ENCODE data around the gene COPS7A.
A peak's percentile ranks its signal among the peaks of the same experiment; 100 is the strongest.

Gene COPS7A

DNA sequence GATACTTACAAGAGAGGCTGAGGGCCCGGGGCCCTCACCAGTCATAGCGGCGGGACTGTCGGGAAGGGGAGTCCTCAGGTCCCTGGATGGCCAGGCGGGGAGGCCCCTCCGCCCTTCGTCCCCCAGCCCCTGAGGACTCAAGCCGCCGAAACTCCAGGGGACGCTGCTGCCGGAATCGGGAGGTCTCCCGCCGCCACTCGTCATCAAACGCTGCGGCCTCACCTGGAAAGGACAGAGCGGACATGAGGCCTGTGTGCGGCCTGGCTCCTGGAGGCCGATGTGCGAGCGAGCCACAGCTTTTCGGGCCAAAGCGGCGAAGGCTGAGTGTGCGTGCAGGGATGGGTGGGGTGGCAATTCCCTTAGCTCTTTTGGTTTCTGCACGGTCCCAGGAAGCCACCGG is 24.9 kb downstream of the COPS7A start:
- TF ChIP-seq ZNF585B (tag by site-specific recombination; IDR thresholded peaks at IDR 0.05) (no peak), MYNN (tag by site-specific recombination; IDR thresholded peaks at IDR 0.05; ENCODE audit: borderline replicate concordance) (no peak), ZBTB21 (tag by site-specific recombination; IDR thresholded peaks at IDR 0.05) (no peak), GFI1B (tag by site-specific recombination; IDR thresholded peaks at IDR 0.05) (no peak), ZNF621 (tag by site-specific recombination; IDR thresholded peaks at IDR 0.05) (no peak), YY1 (tag by site-specific recombination; IDR thresholded peaks at IDR 0.05) (no peak), ZNF777 (tag by site-specific recombination; IDR thresholded peaks at IDR 0.05; ENCODE audit: borderline replicate concordance) (no peak), GLI2 (tag by site-specific recombination; IDR thresholded peaks at IDR 0.05; ENCODE audit: borderline replicate concordance, low read depth) (no peak)
- TF ChIP-seq, protein P1, sequence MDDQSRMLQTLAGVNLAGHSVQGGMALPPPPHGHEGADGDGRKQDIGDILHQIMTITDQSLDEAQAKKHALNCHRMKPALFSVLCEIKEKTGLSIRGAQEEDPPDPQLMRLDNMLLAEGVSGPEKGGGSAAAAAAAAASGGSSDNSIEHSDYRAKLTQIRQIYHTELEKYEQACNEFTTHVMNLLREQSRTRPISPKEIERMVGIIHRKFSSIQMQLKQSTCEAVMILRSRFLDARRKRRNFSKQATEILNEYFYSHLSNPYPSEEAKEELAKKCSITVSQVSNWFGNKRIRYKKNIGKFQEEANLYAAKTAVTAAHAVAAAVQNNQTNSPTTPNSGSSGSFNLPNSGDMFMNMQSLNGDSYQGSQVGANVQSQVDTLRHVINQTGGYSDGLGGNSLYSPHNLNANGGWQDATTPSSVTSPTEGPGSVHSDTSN (CRISPR knock-in tag; IDR thresholded peaks at IDR 0.05), result no peak
- TF ChIP-seq, protein P2, sequence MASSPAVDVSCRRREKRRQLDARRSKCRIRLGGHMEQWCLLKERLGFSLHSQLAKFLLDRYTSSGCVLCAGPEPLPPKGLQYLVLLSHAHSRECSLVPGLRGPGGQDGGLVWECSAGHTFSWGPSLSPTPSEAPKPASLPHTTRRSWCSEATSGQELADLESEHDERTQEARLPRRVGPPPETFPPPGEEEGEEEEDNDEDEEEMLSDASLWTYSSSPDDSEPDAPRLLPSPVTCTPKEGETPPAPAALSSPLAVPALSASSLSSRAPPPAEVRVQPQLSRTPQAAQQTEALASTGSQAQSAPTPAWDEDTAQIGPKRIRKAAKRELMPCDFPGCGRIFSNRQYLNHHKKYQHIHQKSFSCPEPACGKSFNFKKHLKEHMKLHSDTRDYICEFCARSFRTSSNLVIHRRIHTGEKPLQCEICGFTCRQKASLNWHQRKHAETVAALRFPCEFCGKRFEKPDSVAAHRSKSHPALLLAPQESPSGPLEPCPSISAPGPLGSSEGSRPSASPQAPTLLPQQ (tag by site-specific recombination; IDR thresholded peaks at IDR 0.05), result no peak
- TF ChIP-seq, protein P3, sequence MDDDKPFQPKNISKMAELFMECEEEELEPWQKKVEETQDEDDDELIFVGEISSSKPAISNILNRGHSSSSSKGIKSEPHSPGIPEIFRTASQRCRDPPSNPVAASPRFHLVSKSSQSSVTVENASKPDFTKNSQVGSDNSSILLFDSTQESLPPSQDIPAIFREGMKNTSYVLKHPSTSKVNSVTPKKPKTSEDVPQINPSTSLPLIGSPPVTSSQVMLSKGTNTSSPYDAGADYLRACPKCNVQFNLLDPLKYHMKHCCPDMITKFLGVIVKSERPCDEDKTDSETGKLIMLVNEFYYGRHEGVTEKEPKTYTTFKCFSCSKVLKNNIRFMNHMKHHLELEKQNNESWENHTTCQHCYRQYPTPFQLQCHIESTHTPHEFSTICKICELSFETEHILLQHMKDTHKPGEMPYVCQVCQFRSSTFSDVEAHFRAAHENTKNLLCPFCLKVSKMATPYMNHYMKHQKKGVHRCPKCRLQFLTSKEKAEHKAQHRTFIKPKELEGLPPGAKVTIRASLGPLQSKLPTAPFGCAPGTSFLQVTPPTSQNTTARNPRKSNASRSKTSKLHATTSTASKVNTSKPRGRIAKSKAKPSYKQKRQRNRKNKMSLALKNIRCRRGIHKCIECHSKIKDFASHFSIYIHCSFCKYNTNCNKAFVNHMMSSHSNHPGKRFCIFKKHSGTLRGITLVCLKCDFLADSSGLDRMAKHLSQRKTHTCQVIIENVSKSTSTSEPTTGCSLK (tag by site-specific recombination; IDR thresholded peaks at IDR 0.05), result no peak
- H3K27ac ChIP-seq (ENCODE audit: extremely low read depth, low read depth, low read length), result no peak overlapping the region
- ChIA-PET CTCF (no interaction called here), POLR2A (interaction anchor here (1.2 kb wide), 1 partner anchor 72 kb away, joined by 3 read pairs; no protein-coding TSS in a partner anchor)
- peaks cover 39 to 66% of the 10 kb centered on the region in 2 experiments for H3K36me3 ChIP-seq (ENCODE audit: control insufficient read depth in 2 of 2, insufficient read depth in 1 of 2, low read length in 2 of 2)
- H3K4me1 ChIP-seq (ENCODE audit: control insufficient read depth, insufficient read depth, low read length), result no peaks in the 10 kb centered on the region
- H3K9me3 ChIP-seq (ENCODE audit: control insufficient read depth, insufficient read depth, low read depth, low read length), result no peaks in the 10 kb centered on the region
- H3K4me3 ChIP-seq (ENCODE audit: low read depth, low read length), result no peak overlapping the region

DNA sequence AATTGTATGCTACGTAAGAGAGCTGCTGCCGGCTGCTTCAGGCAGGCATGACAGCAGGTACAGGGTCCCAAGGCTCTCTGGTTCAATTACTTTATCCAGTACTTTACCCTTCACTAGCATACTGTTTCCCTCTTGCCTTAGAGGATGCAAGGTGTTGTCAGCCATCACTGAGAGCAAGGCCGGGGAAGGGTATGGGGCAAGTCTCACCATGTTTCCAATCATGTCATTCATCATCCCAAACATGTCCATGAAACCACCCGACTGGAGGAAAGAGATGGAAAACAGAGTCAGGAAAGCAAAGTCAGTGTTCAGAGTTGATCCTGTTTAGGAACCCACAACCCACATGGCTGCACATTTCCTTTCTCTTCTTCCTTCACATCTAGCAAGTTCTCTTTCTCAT is 26.7 kb downstream of the COPS7A start:
- Histone ChIP-seq H3K4me3 (ENCODE audit: low read depth, low read length) (no peak overlapping the region), H3K4me1 (ENCODE audit: control insufficient read depth, insufficient read depth, low read length) (no peaks in the 10 kb centered on the region), H3K9me3 (ENCODE audit: control insufficient read depth, insufficient read depth, low read depth, low read length) (no peaks in the 10 kb centered on the region), H3K27ac (ENCODE audit: extremely low read depth, low read depth, low read length) (no peak overlapping the region), H3K36me3 (ENCODE audit: control insufficient read depth in 2 of 2, insufficient read depth in 1 of 2, low read length in 2 of 2) (peaks cover 39 to 66% of the 10 kb centered on the region in 2 experiments)
- no peak for TF ChIP-seq PRDM1 (tag by site-specific recombination; IDR thresholded peaks at IDR 0.05)
- TF ChIP-seq ZNF391 (tag by site-specific recombination; IDR thresholded peaks at IDR 0.05; ENCODE audit: borderline replicate concordance, low read depth), result no peak
- TF ChIP-seq, protein P4, sequence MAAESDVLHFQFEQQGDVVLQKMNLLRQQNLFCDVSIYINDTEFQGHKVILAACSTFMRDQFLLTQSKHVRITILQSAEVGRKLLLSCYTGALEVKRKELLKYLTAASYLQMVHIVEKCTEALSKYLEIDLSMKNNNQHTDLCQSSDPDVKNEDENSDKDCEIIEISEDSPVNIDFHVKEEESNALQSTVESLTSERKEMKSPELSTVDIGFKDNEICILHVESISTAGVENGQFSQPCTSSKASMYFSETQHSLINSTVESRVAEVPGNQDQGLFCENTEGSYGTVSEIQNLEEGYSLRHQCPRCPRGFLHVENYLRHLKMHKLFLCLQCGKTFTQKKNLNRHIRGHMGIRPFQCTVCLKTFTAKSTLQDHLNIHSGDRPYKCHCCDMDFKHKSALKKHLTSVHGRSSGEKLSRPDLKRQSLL (tag by site-specific recombination; IDR thresholded peaks at IDR 0.05), result no peak
- no peak for TF ChIP-seq ZNF76 (tag by site-specific recombination; IDR thresholded peaks at IDR 0.05; ENCODE audit: borderline replicate concordance, low read depth)
- CTCF ChIA-PET, result interaction anchor here (2.1 to 5.6 kb wide), 2 partner anchors 66 to 74 kb away, joined by 6 to 116 read pairs; partner anchors contain the start of gene GPR162
- POLR2A ChIA-PET, result no interaction called here

DNA sequence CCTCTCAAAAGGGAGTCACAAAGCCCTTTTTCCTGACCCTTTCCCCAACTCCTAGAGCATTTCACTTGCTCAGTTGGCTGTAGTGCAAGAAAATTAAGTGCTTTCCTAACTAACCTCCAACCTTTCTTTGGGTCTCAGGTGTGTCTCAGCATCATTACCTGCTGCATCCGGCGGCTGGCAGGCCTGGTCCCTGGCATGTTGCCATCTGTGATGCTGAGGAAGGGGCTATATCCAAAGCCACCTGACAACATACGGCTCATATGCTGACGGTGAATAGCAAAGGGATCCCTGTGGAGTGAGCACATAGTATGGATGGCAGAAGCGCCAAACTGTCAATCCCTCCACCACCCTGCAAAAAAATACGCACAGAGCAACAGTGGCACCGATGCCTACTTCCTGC is 27.9 kb downstream of the COPS7A start:
- no peaks in the 10 kb centered on the region for H3K4me1 ChIP-seq (ENCODE audit: control insufficient read depth, insufficient read depth, low read length)
- peak overlapping the region; percentile 93; the same call in 1 of the 2 replicates for H3K27ac ChIP-seq (ENCODE audit: extremely low read depth, low read depth, low read length)
- H3K4me3 ChIP-seq (ENCODE audit: low read depth, low read length), result peak overlapping the region; percentile 99
- peaks cover 35 to 54% of the 10 kb centered on the region in 2 experiments for H3K36me3 ChIP-seq (ENCODE audit: control insufficient read depth in 2 of 2, insufficient read depth in 1 of 2, low read length in 2 of 2)
- ChIA-PET POLR2A (interaction anchor here (1.0 to 4.2 kb wide), 14 partner anchors 9 to 116 kb away, joined by 3 to 79 read pairs (median 13); partner anchors contain the start of genes CDCA3, COPS7A, GPR162 and LAG3), CTCF (interaction anchor here (0.5 to 5.6 kb wide), 18 partner anchors 8 to 121 kb away, joined by 3 to 140 read pairs (median 14); partner anchors contain the start of genes COPS7A, GPR162 and PTMS)
- no peaks in the 10 kb centered on the region for H3K9me3 ChIP-seq (ENCODE audit: control insufficient read depth, insufficient read depth, low read depth, low read length)
- TF ChIP-seq ZNF221 (tag by site-specific recombination; IDR thresholded peaks at IDR 0.05; ENCODE audit: borderline replicate concordance), result no peak
- TF ChIP-seq ZNF112 (tag by site-specific recombination; IDR thresholded peaks at IDR 0.05), result no peak
- TF ChIP-seq SCRT2 (tag by site-specific recombination; IDR thresholded peaks at IDR 0.05), result no peak
- TF ChIP-seq, protein P5, sequence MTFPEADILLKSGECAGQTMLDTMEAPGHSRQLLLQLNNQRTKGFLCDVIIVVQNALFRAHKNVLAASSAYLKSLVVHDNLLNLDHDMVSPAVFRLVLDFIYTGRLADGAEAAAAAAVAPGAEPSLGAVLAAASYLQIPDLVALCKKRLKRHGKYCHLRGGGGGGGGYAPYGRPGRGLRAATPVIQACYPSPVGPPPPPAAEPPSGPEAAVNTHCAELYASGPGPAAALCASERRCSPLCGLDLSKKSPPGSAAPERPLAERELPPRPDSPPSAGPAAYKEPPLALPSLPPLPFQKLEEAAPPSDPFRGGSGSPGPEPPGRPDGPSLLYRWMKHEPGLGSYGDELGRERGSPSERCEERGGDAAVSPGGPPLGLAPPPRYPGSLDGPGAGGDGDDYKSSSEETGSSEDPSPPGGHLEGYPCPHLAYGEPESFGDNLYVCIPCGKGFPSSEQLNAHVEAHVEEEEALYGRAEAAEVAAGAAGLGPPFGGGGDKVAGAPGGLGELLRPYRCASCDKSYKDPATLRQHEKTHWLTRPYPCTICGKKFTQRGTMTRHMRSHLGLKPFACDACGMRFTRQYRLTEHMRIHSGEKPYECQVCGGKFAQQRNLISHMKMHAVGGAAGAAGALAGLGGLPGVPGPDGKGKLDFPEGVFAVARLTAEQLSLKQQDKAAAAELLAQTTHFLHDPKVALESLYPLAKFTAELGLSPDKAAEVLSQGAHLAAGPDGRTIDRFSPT (tag by site-specific recombination; IDR thresholded peaks at IDR 0.05), result no peak
- no peak for TF ChIP-seq ZEB2 (tag by site-specific recombination; IDR thresholded peaks at IDR 0.05)
- TF ChIP-seq OSR2 (tag by site-specific recombination; IDR thresholded peaks at IDR 0.05), result no peak
- no peak for TF ChIP-seq ZNF174 (tag by site-specific recombination; IDR thresholded peaks at IDR 0.05)
- no peak for TF ChIP-seq ZNF510 (tag by site-specific recombination; IDR thresholded peaks at IDR 0.05; ENCODE audit: insufficient replicate concordance)
- no peak for TF ChIP-seq ZNF140 (tag by site-specific recombination; IDR thresholded peaks at IDR 0.05)
